ENCODE measurements around the gene ADGRD2. TPM values are rescaled to one million over a fixed set of nuclear protein-coding genes. Genes with fewer than 3 reads are reported as not detected.

The ADGRD2 gene
- total RNA-seq, 1 donor from 2014 or later: not detected

DNA sequence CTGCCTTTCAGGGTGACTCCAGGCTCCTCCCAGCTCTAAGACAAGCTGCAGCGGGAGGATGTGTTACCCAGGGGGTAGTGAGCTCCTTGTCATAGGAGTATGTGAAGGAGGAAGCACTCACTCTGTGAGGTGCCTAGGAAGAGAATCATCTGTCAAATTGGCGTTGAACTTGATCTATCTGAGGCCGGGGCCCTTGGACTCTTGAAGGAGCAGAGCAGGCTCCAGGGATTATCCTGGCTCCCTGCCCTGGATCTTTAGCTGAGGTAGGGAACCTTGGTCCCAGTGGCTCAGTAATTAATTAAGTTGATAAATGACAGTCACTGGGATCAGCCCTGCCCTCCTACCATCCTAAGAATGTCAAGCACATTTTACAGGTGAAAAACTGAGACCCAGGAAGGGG, 15.5 kb downstream of the ADGRD2 start:
- DNase-seq (ENCODE audit: extremely low spot score, unreplicated experiment): no peak
- no peaks in the 10 kb centered on the region for H3K36me3 Mint-ChIP-seq (ENCODE audit: unreplicated experiment)
- no peaks in the 10 kb centered on the region for H3K4me1 Mint-ChIP-seq (ENCODE audit: unreplicated experiment)
- H3K4me3 Mint-ChIP-seq (ENCODE audit: unreplicated experiment): no peak overlapping the region
- H3K27me3 Mint-ChIP-seq (ENCODE audit: unreplicated experiment): peaks cover 37% of the 10 kb centered on the region
- no peak overlapping the region for H3K27ac Mint-ChIP-seq (ENCODE audit: unreplicated experiment)
- TF ChIP-seq, protein P1, sequence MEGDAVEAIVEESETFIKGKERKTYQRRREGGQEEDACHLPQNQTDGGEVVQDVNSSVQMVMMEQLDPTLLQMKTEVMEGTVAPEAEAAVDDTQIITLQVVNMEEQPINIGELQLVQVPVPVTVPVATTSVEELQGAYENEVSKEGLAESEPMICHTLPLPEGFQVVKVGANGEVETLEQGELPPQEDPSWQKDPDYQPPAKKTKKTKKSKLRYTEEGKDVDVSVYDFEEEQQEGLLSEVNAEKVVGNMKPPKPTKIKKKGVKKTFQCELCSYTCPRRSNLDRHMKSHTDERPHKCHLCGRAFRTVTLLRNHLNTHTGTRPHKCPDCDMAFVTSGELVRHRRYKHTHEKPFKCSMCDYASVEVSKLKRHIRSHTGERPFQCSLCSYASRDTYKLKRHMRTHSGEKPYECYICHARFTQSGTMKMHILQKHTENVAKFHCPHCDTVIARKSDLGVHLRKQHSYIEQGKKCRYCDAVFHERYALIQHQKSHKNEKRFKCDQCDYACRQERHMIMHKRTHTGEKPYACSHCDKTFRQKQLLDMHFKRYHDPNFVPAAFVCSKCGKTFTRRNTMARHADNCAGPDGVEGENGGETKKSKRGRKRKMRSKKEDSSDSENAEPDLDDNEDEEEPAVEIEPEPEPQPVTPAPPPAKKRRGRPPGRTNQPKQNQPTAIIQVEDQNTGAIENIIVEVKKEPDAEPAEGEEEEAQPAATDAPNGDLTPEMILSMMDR (IDR thresholded peaks at IDR 0.05): no peak
- peaks cover 10% of the 10 kb centered on the region for H3K9me3 Mint-ChIP-seq (ENCODE audit: unreplicated experiment)

DNA sequence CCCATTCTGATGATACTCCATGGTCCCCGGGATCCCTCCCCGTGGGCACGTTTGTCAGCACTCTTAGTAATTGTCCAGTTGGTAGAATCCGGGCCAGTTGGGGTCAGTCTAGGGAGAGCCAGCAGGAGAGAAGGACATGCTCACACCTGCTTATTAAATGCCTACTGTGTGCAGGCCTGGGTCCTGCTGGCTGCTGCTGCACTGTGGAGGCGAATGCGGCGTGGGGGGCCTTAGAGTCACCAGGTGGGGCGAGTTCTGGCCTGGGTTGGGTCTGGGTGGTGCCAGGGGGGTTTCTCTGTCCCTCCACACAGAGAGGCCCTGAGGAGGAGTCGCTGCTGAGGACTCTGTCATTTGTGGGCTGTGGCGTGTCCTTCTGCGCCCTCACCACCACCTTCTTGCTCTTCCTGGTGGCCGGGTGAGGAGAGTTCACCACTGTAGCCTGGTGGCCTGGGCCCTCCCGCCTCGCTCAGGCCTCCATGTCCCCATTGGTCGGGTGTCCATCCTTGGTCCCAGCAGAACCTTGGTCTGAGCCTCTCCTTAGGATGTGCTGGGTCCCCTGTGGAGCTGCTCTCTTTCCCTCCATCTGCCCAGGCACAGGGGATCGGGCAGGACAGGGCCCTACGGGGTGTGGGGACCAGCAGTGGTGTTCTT, 17.3 kb downstream of the ADGRD2 start:
- no peak overlapping the region for H3K27ac Mint-ChIP-seq (ENCODE audit: unreplicated experiment)
- H3K27me3 Mint-ChIP-seq (ENCODE audit: unreplicated experiment): peaks cover 24% of the 10 kb centered on the region
- DNase-seq (ENCODE audit: extremely low spot score, unreplicated experiment): no peak
- H3K36me3 Mint-ChIP-seq (ENCODE audit: unreplicated experiment): no peaks in the 10 kb centered on the region
- H3K9me3 Mint-ChIP-seq (ENCODE audit: unreplicated experiment): peaks cover 9% of the 10 kb centered on the region
- H3K4me3 Mint-ChIP-seq (ENCODE audit: unreplicated experiment): no peak overlapping the region
- TF ChIP-seq, protein P1 (IDR thresholded peaks at IDR 0.05): no peak
- no peaks in the 10 kb centered on the region for H3K4me1 Mint-ChIP-seq (ENCODE audit: unreplicated experiment)

DNA sequence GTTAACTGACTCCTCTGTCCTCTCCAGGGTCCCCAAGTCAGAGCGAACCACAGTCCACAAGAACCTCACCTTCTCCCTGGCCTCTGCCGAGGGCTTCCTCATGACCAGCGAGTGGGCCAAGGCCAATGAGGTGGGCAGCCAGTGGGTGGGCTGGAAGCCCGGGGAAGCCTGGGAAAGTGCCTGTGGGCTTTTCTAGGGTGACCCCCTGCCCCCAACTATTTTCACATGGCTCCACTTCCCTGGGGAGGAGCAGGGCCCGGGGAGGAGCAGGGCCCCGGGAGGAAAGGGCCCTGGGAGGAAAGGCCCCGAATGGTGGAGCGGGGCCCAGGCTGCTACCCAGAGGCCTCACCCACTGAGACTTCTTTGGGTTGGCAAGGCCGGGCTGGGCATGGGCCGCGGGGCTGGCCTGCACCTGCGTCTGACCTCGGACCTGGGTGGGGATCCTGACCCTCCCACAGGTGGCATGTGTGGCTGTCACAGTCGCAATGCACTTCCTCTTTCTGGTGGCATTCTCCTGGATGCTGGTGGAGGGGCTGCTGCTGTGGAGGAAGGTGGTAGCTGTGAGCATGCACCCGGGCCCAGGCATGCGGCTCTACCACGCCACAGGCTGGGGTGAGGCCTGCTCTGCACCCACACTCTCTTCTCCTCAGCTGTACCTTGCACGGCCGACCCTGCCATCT, 17.9 kb downstream of the ADGRD2 start:
- peaks cover 4% of the 10 kb centered on the region for H3K9me3 Mint-ChIP-seq (ENCODE audit: unreplicated experiment)
- no peak overlapping the region for H3K27ac Mint-ChIP-seq (ENCODE audit: unreplicated experiment)
- TF ChIP-seq, protein P1 (IDR thresholded peaks at IDR 0.05): no peak
- H3K27me3 Mint-ChIP-seq (ENCODE audit: unreplicated experiment): peaks cover 22% of the 10 kb centered on the region
- no peaks in the 10 kb centered on the region for H3K4me1 Mint-ChIP-seq (ENCODE audit: unreplicated experiment)
- H3K4me3 Mint-ChIP-seq (ENCODE audit: unreplicated experiment): no peak overlapping the region
- no peaks in the 10 kb centered on the region for H3K36me3 Mint-ChIP-seq (ENCODE audit: unreplicated experiment)
- no peak for DNase-seq (ENCODE audit: extremely low spot score, unreplicated experiment)

DNA sequence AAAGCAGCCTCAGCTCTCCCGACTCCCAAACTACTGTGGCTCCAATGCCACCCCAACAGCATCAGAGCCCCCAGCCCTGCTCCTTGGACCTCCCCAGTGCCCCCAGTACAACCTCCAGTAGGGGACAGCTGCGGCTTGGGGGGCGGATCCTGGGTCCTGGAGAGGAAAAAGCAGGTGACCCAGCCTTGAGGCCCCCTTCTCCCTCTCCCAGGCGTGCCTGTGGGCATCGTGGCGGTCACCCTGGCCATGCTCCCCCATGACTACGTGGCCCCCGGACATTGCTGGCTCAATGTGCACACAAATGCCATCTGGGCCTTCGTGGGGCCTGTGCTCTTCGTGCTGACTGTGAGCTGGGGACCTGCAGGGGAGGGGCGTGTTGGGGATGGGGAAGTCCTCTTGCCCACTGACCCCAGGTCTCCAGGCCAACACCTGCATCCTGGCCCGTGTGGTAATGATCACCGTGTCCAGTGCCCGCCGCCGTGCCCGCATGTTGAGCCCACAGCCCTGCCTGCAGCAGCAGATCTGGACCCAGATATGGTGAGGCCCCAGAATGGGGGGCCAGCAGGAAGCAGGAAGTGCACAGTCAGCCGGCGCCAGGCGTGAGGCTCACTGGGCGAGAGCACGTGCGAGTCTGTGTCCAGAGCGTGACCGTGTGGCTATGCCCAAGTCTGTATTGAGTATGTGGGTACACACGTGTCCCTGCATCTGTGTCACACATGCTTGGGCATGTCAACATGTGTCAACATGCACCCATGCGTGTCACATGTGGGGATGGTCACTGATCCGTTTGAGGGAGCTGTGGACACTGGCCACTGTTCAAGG, 19.0 kb downstream of the ADGRD2 start:
- H3K9me3 Mint-ChIP-seq (ENCODE audit: unreplicated experiment): no peaks in the 10 kb centered on the region
- TF ChIP-seq, protein P1 (IDR thresholded peaks at IDR 0.05): no peak
- peaks cover 17% of the 10 kb centered on the region for H3K27me3 Mint-ChIP-seq (ENCODE audit: unreplicated experiment)

DNA sequence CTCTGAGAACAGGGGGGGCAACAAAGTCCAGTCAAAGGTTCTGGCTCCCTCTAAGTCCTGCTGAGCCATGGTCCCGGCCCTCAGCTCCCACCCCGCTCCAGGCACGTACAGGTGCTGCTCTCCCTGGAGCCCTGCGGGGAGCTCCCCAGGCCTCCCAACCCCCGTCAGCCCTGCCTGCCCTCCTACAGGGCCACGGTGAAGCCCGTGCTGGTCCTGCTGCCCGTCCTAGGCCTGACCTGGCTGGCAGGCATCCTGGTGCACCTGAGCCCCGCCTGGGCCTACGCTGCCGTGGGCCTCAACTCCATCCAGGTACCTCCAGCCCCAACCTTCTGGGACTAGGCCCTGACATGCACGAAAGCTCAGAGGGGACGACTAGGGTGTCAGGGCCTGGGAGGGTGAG, 20.1 kb downstream of the ADGRD2 start:
- Mint-ChIP-seq H3K4me3 (ENCODE audit: unreplicated experiment) (no peak overlapping the region), H3K36me3 (ENCODE audit: unreplicated experiment) (no peaks in the 10 kb centered on the region), H3K9me3 (ENCODE audit: unreplicated experiment) (no peaks in the 10 kb centered on the region), H3K4me1 (ENCODE audit: unreplicated experiment) (no peaks in the 10 kb centered on the region), H3K27me3 (ENCODE audit: unreplicated experiment) (peaks cover 8% of the 10 kb centered on the region), H3K27ac (ENCODE audit: unreplicated experiment) (no peak overlapping the region)
- TF ChIP-seq, protein P1 (IDR thresholded peaks at IDR 0.05): no peak
- DNase-seq (ENCODE audit: extremely low spot score, unreplicated experiment): no peak

More for the DNA sequence above, 19.0 kb downstream of the ADGRD2 start:
- no peak for DNase-seq (ENCODE audit: extremely low spot score, unreplicated experiment)
- H3K4me1 Mint-ChIP-seq (ENCODE audit: unreplicated experiment): no peaks in the 10 kb centered on the region
- no peak overlapping the region for H3K27ac Mint-ChIP-seq (ENCODE audit: unreplicated experiment)
- H3K36me3 Mint-ChIP-seq (ENCODE audit: unreplicated experiment): no peaks in the 10 kb centered on the region
- no peak overlapping the region for H3K4me3 Mint-ChIP-seq (ENCODE audit: unreplicated experiment)

Data from osteocyte (in vitro differentiated cells).